GM12801 (cell line): ENCODE measurements around the gene GPC6.

Source experiments
- TF ChIP-seq, protein P1 (sequence below): IDR thresholded peaks from one replicate; pipeline ENCODE4 v1.5.1; 2011; ENCODE audit warnings: control low read depth; ENCODE audit not compliant: insufficient read length; ENCODE audit errors: extremely low read depth

GPC6 gene

DNA sequence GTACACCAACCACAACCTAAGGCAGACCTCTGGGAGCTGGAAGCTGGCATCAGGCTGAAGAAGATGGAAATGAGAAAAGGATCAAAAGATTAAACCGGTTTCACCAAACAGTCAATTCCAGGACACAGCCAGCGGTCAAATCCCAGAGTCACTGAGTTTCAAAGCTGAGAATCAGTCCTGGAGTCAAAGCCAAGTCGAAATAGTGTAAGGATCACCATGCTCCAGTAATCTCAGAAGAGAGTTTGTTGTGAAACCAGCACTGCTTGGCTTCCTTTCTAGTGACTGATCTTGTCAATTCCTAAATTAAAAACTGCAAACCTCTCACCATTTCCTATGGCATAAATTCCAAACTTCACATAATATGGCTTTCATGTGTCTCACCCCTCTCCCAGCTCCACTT, 198.8 kb downstream of the GPC6 start:
- TF ChIP-seq, protein P1, sequence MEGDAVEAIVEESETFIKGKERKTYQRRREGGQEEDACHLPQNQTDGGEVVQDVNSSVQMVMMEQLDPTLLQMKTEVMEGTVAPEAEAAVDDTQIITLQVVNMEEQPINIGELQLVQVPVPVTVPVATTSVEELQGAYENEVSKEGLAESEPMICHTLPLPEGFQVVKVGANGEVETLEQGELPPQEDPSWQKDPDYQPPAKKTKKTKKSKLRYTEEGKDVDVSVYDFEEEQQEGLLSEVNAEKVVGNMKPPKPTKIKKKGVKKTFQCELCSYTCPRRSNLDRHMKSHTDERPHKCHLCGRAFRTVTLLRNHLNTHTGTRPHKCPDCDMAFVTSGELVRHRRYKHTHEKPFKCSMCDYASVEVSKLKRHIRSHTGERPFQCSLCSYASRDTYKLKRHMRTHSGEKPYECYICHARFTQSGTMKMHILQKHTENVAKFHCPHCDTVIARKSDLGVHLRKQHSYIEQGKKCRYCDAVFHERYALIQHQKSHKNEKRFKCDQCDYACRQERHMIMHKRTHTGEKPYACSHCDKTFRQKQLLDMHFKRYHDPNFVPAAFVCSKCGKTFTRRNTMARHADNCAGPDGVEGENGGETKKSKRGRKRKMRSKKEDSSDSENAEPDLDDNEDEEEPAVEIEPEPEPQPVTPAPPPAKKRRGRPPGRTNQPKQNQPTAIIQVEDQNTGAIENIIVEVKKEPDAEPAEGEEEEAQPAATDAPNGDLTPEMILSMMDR: no peak

DNA sequence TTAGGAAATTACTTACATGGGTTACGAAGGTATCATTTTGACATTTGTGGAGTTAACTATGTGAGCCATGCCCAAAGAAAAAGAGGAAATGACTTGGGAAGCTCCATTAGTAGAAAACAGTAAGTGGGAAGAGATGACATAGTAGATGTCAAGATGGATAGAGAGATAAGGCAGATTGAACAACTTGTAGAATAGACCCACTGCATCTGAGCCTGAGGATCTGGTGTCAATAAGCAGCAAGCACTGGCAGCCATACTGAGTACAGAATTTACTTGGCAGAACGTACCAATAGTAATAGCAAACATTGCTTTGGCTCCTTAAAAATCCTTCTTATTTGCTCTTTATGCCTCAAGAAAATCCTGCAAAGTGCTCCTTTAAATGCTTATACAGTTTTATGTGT, 203.8 kb downstream of the GPC6 start:
- TF ChIP-seq, protein P1: no peak

DNA sequence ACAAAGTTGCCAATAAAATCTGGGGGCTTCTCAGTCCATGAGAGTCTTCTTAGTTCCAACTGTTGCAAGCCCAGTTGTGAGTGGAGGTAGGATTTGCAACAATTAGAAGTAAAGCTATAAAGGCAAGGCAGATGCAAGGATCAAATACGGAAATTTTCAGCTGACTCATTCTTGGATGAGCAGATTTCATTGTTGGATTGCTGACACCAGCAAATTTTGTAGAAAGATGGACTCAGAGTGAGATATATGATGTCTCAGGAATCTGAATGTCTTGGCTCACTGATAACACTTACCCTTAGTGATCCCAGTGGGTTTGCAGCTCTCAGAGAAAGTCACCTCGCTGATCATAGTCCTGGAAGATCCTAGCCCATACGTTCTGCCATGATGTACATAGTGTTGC, 209.0 kb downstream of the GPC6 start:
- TF ChIP-seq, protein P1: no peak

DNA sequence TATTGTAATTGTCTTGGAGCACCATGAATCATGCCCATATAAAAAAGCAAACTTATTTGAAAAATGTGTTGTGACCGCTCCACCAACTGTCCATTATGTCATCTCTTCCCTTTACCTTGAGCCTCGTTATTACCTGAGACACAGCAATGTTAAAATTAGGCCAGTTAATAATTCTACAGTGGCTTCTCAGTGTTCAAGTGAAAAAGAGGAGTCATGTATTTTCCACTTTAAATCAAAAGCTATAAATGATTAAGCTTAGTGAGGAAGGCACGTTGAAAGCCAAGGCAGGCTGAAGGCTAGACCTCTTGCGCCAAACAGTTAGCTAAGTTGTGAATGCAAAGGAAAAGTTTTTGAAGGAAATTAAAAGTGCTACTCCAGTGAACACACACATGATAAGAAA, 210.5 kb downstream of the GPC6 start:
- TF ChIP-seq, protein P1: no peak

DNA sequence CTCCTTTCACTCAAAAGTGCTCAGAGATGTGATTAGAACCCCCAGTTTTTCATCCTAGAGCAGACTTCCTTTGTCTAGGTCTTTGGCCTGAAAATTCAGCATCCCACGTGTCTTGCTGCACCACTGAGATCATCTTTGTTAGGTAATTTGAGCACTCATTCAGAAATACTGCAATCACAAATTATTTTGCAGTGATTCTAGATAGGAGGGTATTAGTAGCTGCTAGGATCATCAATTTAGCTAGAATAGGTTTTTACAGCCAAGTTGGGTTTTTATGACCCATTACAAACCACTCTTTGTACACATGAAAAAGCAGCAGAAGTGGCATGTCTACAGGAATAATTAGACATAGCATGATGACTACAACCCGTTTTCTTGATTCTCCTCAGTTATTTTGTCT, 219.6 kb downstream of the GPC6 start:
- TF ChIP-seq, protein P1: no peak

DNA sequence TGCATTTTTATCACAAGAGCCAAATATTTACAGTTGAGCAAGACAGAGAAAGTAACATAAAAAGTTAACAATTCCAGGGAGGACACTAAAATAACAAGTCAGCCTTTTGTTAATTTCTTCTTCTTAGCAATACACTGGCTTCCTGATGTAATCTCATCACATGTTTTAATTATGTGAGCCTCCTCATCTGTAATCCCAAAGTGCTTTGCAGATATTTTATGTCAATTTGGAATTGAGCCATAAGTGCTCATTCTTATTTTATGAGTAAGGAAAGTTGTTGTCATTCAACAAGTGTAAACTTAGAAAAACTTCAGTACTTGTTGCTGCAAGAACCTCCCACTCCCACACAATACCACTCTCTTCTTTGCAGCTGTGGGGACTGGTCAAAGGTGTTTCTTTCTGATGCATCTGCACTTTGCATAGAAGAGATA, 223.6 kb downstream of the GPC6 start:
- TF ChIP-seq, protein P1: no peak

DNA sequence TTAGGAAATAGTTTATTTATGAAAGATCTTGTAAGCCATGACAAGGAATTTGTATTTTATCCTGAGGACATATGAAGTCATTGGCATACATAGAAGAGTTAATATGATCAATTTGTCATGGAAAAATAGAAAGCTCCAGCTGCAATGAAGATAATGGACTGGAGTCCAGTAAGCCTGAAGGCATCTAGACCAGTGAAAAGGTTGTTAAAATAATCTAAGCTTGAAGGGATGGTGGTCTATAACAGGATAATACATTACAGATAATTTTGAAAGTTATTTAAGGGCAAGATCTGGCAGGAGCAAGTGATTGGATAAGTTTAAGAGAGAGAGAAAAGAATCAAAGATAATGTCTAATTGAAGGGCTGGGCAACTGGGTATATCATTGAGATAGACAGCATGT, 224.2 kb downstream of the GPC6 start:
- TF ChIP-seq, protein P1: no peak

DNA sequence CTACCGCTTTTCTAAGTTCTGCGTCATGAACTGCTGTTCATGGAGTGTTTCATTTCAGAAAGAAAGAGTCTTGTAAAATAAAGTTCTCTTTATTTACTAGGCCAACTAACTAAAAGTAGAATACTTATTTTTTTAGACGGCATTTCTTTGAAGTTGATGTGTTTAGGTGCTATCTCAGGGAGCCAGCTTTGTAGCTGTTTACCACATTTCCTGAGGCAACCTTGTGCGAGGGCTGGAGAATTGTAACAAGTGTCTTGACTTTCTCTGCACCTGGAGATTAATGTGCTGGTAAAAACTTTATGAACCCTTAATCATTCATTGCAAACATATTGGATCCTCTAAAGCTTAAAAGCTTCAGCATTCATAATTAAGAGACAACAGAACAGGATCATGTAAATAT, 229.3 kb downstream of the GPC6 start:
- TF ChIP-seq, protein P1: no peak
